ENCODE measurements around the gene CPT1A. TPM values are rescaled to one million over a fixed set of nuclear protein-coding genes. Genes with fewer than 3 reads are reported as not detected.

CPT1A gene
- total RNA-seq, 2 donors from 2014 or later = 33.3 to 55.2 TPM

DNA sequence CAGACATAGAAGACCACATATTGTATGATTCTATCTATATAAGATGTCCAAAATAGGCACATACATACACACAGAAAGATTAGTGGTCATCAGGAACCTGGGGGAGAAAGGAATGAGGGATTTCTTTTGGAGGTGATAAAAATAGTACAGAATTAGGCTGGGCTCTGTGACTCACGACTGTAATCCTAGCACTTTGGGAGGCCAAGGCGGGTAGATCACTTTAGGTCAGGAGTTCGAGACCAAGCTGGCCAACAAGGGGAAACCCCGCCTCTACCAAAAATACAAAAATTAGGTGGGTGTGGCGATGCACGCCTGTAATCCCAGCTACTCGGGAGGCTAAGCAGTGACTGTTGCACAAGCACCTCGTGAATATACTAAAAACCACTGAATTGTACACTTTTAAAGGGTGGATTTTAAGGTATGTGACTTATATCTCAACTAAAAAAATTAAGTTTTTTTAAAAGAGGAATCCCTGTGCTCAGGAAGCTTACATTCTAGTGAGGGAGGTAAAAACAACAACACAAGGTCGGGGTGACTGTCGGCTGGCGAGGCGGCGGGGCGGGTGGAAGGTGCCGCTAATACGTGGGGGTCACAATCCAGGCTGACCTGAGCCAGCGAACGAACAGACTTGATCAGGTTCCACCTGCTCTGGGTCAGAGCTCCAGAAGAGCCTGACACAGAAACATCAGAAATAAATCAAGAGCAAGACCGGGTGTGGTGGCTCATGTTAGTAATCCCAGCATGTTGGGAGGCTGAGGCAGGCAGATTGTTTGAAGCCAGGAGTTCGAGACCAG is 65.1 kb downstream of the CPT1A start:
- no peak overlapping the region for H3K27ac ChIP-seq
- no peak overlapping the region for H3K4me3 ChIP-seq
- WGBS = 89% methylated on average over 20 of the region's 20 CpGs
- H3K27me3 ChIP-seq (replicated peaks; ENCODE audit: insufficient read depth) = no peaks in the 10 kb centered on the region
- H3K9me3 ChIP-seq = no peaks in the 10 kb centered on the region
- TF ChIP-seq CTCF (IDR thresholded peaks at IDR 0.05) (no peak), POLR2A (IDR thresholded peaks at IDR 0.05) (no peak), POLR2AphosphoS5 (IDR thresholded peaks at IDR 0.05) (no peak)
- H3K36me3 ChIP-seq = peaks cover 4 to 18% of the 10 kb centered on the region in 2 donors
- no peak for DNase-seq (ENCODE audit: low spot score)
- intact Hi-C loops (cut with DNase I) = no loop called here
- no peaks in the 10 kb centered on the region for H3K4me1 ChIP-seq (replicated peaks)

GRCh38 chr11:68775951-68776388 is 65.7 kb downstream of the CPT1A start:
- Histone ChIP-seq H3K36me3 (peaks cover 7 to 18% of the 10 kb centered on the region in 2 donors), H3K4me1 (replicated peaks) (no peaks in the 10 kb centered on the region), H3K4me3 (no peak overlapping the region), H3K27ac (no peak overlapping the region), H3K27me3 (replicated peaks; ENCODE audit: insufficient read depth) (no peaks in the 10 kb centered on the region), H3K9me3 (no peaks in the 10 kb centered on the region)
- WGBS = 84% methylated on average over 4 of the region's 4 CpGs
- intact Hi-C loops (cut with DNase I) = no loop called here
- TF ChIP-seq POLR2A (IDR thresholded peaks at IDR 0.05) (no peak), CTCF (IDR thresholded peaks at IDR 0.05) (no peak), POLR2AphosphoS5 (IDR thresholded peaks at IDR 0.05) (no peak)
- DNase-seq (ENCODE audit: low spot score) = no peak

DNA sequence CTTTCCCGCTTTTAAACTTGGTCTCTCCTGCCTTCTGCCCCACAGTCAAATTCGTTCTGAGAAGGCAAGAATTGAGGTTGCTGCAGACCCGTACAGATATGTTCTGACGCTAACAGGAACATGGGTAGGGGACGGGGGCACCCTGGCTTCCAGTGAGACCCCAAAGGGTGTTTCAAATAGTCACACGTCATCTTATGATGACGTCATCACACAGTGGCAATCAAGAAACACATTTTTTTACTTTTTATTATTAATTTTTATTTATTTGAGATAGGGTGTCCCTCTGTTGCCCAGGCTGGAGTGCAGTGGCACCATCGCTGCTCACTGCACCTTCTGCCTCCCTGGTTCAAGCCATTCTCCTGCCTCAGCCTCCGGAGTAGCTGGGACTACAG is 67.5 kb downstream of the CPT1A start:
- H3K9me3 ChIP-seq = no peaks in the 10 kb centered on the region
- no peak overlapping the region for H3K4me3 ChIP-seq
- no peaks in the 10 kb centered on the region for H3K4me1 ChIP-seq (replicated peaks)
- intact Hi-C loops (cut with DNase I) = no loop called here
- H3K27me3 ChIP-seq (replicated peaks; ENCODE audit: insufficient read depth) = no peaks in the 10 kb centered on the region
- H3K27ac ChIP-seq = no peak overlapping the region
- peaks cover 7 to 18% of the 10 kb centered on the region in 2 donors for H3K36me3 ChIP-seq
- WGBS = 82% methylated on average over 9 of the region's 9 CpGs
- no peak for DNase-seq (ENCODE audit: low spot score)
- TF ChIP-seq CTCF (IDR thresholded peaks at IDR 0.05) (no peak), POLR2A (IDR thresholded peaks at IDR 0.05) (no peak), POLR2AphosphoS5 (IDR thresholded peaks at IDR 0.05) (no peak)

GRCh38 chr11:68773521-68774193 is 68.1 kb downstream of the CPT1A start:
- peaks cover 7 to 18% of the 10 kb centered on the region in 2 donors for H3K36me3 ChIP-seq
- H3K27ac ChIP-seq = no peak overlapping the region
- no peaks in the 10 kb centered on the region for H3K9me3 ChIP-seq
- no peak overlapping the region for H3K4me3 ChIP-seq
- 78% methylated on average over 22 of the region's 22 CpGs for WGBS
- H3K4me1 ChIP-seq (replicated peaks) = no peaks in the 10 kb centered on the region
- no peaks in the 10 kb centered on the region for H3K27me3 ChIP-seq (replicated peaks; ENCODE audit: insufficient read depth)
- no peak for DNase-seq (ENCODE audit: low spot score)
- intact Hi-C loops (cut with DNase I) = no loop called here
- TF ChIP-seq POLR2AphosphoS5 (IDR thresholded peaks at IDR 0.05) (no peak), CTCF (IDR thresholded peaks at IDR 0.05) (no peak), POLR2A (IDR thresholded peaks at IDR 0.05) (no peak)

Measured in prostate gland (tissue), 2 donors.